GDM1 (cell line): ENCODE results near the gene C1QTNF12.
A peak's percentile ranks its signal among the peaks of the same experiment; 100 is the strongest.

Experiments used
- DNase-seq: peaks from one replicate; lab custom pipeline; 2025; lab: John Stamatoyannopoulos, UW

Gene C1QTNF12

DNA sequence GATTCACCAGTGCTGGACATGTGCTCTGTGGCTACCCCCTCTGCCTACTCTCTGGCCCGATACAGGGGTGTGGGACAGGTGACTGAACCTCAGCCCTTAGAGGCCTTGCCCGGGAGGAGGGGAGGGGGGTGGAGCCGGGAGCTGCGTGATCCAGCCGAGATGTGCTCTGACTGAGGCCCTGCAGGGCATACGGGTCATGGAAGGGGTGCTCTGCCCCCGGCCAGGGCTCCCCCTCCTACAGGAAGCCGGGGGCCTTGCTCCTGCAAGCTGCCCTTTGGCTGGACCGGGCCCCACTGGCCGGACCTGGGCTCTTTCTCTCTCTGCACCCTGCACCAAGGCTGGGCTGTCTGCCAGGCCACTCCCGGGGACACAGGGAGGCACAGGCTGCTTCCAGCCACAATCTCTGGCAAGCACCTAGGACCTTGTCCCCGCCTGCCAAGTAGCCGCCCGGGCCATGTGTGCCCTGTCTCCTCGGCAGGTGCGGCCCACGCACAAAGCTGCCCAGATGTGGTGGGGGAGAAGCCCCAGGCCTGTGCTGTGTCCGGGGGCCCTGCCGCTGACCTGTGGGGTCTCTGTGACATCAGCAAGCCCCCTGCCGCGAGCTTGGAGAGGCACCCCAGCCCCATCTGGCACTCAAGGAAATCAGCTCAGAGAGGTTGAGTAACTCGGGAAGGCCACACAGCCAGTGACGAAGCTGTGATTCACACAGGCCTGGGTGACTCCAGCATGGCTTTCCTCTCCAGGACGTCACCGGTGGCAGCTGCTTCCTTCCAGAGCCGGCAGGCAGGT is 35.2 kb upstream of the C1QTNF12 start:
- no peak for DNase-seq

DNA sequence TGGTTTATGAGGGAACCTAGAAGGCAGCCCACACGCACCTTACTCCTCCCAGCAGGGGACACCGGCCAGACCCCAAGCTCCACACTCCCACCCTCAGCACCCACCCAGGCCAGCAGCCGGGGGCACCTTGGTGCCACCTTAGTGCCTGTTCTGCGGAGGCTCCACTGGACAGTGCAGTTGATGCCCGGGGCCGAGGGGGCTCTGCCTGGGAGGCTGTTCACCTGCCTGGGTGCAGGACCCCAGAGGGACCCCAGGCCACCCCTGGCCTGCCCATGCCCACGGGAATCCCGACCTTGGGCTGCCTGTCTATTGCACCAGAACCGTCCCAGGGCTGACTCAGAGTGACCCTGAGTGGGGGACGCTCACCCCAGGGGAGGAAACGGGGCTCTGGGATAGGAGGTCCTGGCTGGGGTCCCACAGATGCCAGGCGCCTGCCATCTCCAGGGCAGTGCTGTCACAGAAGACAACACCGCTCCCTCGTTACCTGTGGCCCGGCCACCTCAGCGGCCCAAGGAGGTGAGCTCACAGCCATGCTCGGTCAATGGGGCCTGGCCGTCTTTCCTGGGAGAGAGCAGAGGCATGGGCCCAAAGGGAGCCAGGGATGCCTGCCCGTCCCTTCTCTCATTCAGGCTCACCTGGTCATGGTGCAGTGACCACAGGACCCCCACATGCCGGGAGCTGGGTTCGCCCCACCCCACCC is 34.4 kb upstream of the C1QTNF12 start:
- no peak for DNase-seq

DNA sequence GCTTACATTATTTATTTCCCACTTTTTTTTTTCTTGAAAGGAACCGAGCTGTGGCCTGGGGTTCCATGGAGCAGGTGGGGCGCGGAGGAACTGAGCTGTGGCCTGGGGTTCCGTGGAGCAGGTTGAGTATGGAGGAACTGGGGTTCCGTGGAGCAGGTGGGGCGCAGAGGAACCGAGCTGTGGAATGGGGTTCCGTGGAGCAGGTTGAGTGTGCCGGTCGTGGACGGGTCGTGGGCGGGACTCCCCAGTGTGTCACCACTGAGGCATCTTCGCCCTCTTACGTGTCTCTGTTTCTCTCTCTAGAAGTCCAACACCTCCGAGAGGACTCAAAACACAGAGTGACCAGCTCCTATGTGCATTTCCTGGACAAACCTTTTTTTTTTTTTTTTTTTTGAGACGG is 32.5 kb upstream of the C1QTNF12 start:
- no peak for DNase-seq

DNA sequence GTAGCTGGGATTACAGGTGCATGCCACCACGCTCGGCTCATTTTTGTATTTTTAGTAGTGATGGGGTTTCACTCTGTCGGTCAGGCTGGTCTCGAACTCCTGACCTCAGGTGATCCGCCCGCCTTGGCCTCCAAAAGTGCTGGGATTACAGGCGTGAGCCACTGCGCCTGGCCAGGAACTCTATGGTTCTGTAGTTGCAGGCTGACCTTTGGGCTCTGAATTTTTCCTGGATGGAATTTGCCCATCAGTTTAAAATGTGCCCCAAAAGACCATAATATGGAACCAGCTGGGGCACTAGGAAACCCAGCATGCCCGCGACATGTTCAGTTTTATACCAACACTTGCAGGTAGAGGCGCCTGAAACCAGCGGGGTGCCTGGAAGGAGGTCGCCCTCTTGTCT is 32.1 kb upstream of the C1QTNF12 start:
- DNase-seq = no peak

DNA sequence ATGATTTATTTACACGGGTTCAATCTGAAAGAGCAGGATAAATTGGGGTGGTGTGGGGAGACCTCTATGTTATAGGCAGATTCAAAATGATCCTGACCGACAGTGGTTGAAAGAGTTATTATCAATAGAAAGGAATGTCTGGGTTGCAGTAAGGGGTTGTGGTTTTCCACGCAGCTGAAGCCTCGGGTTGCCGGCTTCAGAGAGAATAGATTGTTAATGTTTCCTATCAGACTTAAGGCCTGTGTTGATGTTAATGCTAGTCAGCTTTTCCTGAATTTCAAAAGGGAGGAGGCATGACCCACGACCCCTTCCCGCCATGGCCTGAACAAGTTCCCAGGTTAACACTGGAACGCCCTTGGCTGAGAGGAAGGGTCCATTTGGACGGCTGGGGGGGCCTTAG is 29.3 kb upstream of the C1QTNF12 start:
- no peak for DNase-seq

DNA sequence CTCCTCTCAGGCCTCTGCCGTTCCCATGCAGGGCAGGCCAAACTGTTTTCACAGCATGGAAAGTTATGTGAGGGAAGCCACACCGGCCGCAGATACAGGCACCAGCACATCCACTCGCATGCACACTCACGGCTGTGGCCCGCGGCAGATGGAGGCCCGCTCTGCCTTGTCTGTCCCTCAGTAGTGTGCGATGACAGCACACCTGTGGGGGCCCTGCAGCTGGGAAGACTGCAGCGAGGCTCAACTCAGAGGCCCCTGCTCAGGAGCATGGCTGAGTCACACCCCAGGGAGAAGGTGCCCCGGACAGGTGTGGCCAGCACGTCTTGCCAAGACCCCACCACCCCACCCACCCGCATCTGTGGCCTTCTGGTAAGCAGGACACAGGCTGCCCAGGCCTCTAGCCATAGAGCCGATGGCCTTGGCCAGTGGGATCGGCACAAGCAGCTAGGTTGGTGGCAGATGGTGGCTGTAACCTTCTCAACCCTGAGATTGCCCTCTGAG is 28.5 kb upstream of the C1QTNF12 start:
- DNase-seq = no peak

DNA sequence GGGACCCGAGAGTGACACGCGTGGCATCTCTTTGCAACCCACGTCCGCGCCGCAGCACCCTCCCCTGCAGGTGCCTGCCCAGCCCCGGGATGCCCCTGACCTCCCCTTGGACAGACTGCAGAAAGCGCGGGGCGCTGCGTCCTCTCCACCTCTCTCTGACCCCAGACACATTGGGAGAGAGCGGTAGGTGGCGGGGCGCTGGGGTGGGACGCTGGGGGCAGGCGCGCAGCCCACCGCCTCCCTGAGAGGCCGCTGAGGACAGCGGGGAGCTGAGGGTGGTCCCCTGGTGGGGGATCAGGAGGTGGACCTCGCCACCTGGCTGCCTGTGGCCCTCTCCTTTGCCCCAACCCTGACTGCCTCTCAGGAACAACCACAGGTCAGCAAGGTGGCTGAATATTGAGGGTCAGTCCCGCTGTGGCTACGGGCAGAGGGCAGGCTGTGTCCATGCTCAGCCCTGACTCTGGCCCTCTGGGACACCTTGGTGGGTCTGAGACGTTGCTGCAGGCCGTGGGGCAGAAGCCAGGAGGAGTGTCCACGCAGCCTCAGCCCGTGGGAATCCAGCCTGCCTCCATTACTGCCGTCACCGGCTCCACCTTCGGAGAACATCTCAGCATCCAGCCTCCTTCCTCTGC is 27.9 kb upstream of the C1QTNF12 start:
- DNase-seq = no peak

DNA sequence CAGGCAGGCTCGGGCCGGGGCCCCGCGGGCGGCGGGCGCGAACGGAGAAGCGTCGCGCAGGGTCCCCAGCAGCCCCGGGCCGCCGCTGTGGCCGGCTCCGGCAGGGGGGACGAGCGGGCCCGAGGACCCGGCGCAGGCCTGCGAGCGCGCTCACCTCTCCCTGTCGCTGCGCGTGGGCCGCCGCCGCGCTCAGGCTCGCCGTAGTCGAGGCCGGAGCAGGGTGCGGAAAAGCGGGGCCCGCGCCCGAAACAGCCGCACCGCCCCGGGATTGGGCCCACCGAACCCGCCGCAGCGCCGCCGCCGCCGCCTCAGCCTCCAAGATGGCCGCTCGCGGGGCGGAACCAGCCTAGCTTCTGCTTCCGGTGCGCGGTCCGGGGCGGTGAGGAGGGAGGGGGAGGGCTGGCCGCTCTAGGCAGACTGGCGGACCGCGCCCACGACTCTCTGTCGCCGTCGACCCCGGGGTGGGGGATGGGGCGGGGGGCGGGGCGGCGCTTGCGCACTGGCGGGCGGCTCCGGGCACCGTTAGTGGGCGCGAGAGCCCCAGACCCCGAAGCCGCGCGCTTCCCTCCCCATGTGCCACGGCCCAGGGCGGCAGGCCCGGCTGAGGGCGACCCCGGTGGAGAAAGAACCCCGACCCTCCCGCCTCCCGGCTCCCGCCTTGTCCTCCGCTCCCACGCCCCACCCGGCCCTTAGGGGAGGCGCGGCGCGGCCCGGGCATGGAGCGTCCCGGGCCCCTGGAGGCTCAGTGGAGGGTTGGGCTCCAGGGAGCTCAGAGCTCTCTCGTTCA is 27.2 kb upstream of the C1QTNF12 start, which contains the start of gene UBE2J2:
UBE2J2 (minus strand) TSS at position 343 of the 787 bp plus-strand sequence. CDS start 5,862 bp downstream, outside the sequence.
- DNase-seq = peak; percentile 84

DNA sequence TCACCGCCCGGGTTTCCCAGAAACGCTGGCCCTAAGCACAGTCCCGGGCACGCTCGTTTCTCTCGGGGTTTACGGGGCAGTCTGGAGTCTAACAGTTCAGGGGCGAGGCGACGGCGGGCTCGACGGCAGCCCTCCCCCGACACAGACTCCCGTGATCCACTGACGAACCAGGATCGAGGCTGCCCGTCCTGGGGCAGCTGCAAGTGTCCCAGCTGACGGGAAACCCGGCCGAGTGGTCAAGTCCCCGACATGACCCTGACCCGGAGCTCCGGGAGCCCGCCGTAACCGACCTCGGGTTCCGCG is 26.6 kb upstream of the C1QTNF12 start:
- DNase-seq = no peak

DNA sequence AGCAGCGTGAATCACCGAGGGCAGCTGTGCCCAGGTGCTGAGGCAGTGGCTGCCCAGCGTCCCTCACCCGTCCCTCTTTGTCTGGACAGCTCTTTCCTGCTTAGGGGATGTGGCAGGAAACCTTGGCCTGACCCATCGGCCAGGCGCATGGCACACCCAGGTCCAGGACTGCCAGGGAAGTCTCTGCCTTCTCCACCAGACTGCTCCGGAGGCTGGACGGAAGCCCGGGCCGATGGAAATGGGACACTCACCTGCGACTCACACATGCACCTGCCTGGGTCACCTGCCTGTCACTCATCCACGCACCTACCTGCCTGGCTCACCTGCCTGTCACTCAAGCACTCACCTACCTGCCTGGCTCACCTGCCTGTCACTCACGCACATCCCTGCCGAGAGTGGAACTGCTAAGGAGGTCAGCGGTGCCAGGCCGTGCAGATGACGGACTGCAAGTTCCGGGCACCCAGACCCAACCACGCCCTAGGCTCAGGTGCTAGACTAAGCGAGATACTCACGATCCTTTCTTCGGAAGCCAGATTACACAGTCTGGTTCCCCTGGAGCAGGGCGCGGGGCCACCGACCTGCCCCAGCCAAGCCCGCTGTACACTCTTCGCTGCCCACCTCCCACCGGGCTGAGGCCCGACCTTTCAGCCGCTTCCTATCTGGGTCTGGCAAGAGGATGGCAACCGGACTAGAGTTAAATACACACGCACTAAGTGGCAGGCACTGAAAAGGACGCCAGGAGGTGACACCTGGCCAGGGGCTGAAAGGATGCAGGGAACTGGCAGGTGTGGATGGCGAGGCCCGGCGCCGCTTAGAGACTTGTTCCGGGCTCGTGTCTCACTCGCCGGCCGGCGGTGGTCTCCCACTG is 26.1 kb upstream of the C1QTNF12 start:
- no peak for DNase-seq

DNA sequence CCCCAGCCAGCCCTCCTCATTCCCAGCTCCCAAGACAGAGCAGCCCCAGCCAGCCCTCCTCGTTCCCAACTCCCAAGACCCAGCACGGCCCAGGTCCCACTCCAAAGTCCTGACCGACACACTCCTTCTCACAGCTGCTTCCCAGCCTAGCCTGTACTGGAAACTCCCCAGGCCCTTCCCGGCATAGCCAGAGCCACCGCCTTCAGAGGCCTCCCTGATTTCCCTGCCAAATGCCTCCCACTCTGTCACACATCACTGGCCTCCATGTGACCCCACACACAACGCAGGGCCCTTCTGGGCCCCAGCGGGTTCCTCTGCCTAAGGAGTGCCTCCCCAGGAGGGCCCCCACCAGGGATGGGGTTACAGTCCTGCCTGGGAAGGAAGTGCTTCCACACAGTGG is 24.3 kb upstream of the C1QTNF12 start:
- no peak for DNase-seq

DNA sequence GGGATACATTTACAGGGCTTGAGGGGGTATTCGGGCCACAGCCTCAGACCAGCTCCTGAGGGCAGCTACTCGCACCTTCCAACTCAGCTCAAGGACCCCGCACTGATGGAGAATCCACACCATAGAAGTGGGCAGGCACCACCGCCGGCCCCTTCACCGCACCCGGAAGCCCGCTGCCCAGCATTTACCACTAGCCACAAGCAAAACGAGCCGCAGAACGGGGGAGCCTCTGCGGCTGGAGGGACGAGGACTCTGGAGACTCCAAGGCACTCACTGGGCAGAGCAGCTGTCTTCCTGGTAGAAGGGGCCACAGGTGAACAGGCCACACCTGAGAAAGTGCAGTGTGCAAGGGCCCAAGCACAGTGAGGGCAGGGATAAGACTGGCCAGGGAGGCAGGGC is 21.8 kb upstream of the C1QTNF12 start:
- DNase-seq = no peak

DNA sequence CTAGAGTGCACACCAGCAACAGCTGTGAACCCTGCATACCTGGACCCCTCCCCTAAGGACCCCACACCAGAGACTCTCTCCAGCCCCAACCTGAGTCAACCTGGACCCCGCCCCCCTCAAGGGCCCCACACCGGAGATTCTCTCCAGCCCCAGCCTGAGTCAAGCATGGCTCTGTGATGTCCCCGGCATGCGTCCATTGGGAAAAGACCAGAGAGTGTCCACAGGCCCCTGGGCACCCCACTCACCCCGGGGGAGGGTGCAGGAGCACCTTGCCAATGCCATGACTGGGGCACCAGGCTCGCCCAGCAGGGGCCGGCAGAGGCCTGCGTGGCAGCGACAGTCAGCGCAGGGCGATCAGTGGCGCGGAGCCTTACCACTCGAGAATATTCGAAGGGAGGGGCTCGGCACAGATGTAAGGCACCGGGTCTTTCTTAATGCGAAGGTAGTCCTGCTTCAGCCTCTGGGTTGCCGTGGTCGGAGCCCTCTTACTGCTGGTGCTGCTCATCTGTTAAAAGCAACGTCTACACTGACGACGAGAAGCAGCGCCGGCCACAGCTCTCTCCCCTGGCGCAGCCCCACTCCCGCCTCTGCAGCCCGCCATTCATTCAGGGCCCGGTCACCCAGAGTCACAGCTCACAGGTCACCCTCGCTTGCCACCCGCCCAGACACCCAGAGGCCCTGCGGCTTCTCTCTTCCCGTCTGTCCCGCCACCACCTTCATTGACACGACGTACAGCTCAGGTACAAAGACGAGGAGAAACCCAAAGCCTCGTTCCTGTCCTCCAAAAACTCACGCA is 21.2 kb upstream of the C1QTNF12 start:
- no peak for DNase-seq

DNA sequence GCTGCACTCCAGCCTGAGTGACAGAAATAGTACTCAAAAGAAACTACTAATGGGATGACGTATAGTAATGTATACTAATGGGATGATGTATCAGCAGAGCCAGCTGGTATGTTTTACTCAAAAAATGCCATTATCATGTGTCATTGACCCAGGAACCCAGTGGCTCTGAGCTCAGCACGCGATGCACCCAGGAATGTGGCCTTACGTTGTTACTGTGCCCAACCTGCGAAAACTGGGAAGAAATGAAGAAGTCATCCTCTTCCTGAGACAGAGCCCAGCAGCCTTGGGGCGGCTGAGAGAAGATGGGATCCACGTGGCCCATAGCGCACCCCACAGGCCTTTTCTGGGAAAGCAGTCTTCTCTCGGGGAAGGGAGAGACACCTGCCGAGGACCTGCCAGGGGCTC is 18.3 kb upstream of the C1QTNF12 start:
- DNase-seq = no peak

DNA sequence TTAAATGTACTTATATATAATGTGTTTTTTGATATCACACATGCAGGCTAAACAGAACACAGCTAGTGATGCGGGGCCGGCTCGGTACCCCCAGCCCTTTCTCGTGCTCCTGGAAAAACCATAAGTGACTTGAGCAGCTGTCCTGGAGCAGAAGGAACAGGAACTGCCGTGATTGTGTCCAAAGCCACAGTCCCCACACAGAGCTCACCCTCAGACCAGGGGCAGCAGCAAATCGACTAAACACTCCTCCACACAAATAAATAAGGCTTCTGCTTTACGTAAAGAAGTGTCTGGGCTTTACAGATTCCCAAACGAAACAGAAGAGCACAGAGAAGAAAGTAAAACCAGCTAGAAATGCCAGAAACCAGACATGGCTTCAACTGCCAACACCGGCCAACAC is 17.5 kb upstream of the C1QTNF12 start:
- no peak for DNase-seq

DNA sequence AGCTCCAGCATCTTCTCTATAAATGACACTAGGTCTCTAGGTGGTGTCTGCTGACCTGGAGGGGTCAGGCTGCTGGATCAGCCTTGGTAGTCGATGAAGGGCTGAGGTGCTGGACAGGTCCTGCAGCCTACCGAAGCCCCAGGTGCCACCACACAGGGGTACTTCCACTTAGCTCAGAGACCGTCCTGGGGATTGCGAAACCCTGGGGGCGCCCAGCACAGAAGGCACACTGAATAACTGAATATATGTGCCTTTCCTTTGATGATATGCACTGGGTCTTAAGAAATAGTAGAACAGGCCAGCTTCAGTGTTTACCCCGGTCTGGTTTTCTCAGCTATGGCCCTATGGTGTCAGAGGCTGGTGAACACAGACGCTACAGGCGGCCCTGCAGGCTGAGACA is 16.2 kb upstream of the C1QTNF12 start:
- no peak for DNase-seq

DNA sequence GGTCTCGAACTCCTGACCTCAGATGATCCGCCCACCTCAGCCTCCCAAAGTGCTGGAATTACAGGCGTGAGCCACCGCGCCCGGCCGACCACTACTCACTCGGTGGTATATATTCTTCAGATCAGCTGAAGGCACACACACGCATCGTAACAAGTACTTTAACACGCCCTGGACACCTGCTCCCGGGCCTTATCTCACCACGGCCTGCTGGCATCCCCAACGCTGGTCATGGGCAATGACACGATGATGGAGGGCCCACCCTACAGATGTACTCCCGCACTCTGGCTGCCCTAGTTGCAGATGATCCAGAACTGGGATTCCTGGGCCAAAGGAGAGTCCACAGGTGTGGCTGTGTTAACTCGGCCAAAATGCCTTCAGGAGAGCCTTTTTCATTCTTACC is 15.5 kb upstream of the C1QTNF12 start:
- no peak for DNase-seq

DNA sequence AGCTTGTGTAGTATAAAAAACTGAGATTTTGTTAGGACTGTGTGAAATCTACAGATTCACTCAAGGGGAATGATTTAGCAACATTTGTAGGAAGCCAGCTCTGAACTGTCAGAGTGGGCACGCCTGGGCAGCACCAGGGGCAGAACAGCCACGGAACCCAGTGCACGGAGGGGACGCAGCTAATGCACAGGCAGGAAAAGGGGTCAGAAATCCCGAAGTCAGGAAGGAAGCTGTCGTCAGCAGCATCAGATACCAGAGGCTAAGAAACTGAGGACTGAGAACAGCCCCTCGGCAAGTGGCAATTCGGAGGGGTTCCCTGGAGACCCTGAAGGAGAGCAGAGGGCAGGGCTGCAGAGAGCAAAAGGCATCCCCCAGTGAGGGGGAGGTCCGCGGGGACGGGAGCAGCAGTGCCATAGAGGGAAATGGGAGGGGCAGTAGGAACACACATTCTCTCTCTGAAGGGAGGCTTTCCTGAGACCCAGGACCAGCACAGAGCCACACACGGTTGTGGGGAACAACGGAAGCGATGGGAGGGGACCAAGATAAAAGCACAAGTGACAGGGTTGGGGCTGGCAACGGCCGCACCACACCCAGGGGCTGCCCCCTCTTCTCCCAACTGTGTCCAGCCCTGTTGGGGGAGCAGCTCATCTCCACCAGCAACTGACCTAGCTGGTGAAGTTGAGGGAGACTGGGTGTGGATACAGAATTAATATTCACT is 14.5 kb upstream of the C1QTNF12 start:
- DNase-seq = no peak

DNA sequence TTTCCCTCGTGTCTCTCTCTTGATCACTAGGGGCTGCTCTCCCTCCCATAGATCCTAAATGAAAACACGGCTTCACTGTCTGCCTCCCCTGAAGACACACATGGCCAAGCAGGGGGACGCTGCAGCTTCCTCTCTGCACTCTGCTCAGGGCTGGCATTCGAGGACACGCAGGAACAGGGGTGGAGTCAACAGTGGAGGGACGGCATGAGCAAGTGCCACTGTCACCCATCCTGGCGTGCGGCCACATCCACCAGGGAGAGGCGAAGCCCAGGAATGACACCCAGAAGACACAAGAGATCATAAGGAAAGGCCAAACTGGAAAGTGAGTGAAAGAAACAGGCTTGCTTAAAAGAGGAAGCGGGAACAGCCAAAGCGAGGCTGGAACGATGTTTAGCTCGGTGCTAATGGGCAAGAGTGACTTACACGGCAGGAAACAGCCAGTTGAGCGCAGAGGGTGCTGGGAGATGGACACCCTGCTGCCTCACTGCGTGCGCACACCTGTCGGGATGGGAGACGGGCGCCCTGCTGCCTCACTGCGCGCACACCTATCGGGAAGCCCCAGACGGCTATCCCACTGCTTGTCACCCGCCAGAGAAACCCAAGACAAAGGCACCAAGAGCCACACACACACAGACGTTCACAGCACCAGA is 13.6 kb upstream of the C1QTNF12 start:
- DNase-seq = no peak
